RPMI7951 (cell line): Measurements from ENCODE around the gene UBE2V1. TPM values are rescaled to one million over a fixed set of nuclear protein-coding genes. Genes with fewer than 3 reads are reported as not detected.
A peak's percentile ranks its signal among the peaks of the same experiment; 100 is the strongest.
"Not testable (repeated sequence)": the region's sequence is repeated elsewhere in the genome, so short reads cannot be mapped to it uniquely, and the experiment has no call there.

ENCODE experiments used
- DNase-seq: peaks from one replicate; pipeline ENCODE4 v3.0.0-alpha.2; 2012; ENCODE audit warnings: low read depth
- total RNA-seq: library from RNA; depleted of rRNA; stranded (reverse); fragments of >200 nt; shearing (Covaris generic); gene quantifications from 2 replicates; pipeline ENCODE4 v1.2.3, GENCODE V29; 2014; rRNA removed

The UBE2V1 gene
- total RNA-seq: 134 and 174 TPM in 2 replicates

DNA sequence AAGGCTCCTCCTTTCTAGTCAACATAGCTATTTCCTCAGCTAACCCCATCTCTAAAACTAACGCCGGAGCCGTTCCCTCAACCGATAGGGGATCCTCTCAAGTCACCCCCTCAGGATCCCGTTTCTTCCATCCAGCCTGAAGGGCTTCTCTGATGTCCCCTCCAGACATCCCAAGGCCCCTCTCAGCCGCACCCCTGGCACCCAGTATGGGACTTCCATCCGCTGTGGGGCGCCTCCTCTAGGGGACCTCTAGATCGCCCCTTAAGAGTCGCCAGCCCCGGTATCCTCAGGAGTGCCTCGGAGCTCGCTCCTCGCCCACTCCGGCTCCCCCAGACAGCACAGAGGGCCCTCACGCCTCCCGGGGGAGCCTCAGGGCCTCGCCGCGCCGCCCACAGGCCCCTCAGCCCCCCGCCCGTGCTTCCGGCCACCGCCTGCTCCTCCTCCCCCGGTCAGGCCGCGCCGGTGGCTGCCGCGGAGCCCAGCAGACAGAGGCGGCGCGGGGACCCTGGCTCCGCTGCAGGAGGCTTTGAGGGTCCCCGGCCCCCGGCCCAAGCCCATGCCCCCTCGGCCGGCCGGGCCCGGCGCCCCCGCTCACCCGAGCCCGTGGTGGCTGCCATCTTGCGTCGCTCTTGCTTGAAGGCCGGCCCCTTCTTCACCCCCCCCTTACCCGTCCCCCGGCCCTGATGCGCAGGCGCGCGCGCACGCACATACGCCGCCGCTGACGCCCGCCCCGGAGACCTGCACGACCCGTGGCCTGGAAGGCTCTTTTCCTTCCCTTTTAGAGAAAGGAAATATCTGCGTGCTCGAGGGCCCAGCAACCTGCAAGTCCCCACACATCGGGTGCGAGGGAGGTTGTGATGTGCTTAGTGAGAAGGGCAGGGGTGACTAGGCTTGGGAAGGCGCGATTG is at the start of gene UBE2V1:
Gene UBE2V1 (minus strand): TSS at position 639 of the 908 bp plus-strand sequence. CDS start 22 bp downstream, at position 617.
- peak; percentile 88 for DNase-seq

DNA sequence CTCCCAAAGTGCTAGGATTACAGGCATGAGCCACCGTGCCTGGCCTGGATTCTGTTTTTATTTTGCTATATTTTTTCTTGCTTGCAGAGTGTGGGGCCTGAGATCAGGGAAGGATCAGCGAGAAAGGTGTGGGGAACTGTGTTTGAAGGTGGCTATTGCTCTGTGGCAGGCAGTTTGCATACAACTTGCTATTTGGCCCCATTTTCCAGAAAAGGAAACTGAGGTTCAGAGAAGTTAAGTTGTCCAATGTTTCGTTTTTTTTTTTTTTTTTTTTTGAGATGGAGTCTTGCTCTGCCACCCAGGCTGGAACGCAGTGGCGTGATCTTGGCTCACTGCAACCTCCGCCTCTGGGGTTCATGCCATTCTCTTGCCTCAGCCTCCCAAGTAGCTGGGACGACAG is 48.5 kb upstream of the UBE2V1 start:
- DNase-seq: not testable (repeated sequence)

DNA sequence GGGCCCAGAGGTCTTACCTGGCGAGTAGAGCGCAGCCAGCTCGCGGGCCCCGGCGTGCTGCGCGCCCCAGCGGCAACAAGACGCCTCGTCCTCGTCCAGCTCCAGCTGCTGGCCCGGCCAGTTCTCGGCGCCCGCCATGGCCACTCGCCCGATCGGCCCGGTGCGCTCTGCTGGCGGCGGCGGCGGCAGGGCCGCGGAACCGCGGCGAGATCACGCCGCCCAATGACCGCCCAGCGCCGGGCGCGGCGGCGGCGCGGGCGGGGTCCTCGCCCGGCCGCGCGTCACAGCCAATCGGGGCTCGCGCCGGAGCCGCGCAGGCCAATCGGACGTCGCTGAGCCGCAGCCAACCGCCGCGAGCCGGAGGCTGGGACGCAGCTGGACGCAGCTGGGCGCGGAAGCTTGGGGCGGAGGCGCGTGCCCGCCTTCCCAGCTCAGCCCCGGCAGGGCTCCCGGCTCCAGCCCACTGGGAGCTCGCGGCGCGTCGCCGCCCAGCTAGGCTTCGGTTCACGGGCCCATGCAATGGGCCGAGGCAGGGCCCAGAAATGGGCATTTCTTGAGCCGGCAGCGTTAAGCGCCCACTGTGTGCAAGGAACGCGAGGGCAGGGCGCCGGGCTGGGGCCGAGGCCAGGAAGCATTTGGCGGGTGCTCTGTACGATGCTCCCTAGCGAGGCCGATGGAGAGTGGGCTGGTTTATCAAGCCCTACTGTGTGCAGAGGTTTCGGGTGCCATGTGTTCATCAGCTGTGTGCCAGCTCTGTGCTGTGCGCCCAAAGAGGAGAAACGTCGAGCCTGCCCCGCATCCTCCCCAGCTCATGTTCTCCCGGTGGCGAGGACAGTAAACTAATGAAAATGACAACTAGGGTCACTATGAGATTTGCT is 40.8 kb upstream of the UBE2V1 start, which contains the start of gene PEDS1:
Gene PEDS1 (minus strand): TSS at position 224 of the 878 bp plus-strand sequence. CDS start 86 bp downstream, at position 138.
- DNase-seq: peak; percentile 95

DNA sequence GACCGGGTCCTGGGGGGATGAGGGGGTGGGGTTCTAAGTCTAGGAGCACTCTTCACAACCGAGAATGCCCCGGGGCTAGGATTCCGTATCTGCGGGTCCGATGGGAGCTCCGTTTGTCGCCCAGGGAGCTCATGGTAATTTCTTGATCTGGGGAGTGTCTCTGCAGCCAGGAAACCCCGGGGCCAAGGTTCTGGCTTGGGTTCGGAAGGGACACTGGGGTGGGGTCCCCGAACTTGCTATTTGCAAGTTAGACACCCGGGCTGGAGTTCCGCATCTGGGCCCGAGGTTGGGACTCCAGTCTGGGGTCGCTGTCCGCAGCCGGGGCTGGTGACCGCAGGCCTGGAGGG is 40.2 kb upstream of the UBE2V1 start:
- peak; percentile 39 for DNase-seq

DNA sequence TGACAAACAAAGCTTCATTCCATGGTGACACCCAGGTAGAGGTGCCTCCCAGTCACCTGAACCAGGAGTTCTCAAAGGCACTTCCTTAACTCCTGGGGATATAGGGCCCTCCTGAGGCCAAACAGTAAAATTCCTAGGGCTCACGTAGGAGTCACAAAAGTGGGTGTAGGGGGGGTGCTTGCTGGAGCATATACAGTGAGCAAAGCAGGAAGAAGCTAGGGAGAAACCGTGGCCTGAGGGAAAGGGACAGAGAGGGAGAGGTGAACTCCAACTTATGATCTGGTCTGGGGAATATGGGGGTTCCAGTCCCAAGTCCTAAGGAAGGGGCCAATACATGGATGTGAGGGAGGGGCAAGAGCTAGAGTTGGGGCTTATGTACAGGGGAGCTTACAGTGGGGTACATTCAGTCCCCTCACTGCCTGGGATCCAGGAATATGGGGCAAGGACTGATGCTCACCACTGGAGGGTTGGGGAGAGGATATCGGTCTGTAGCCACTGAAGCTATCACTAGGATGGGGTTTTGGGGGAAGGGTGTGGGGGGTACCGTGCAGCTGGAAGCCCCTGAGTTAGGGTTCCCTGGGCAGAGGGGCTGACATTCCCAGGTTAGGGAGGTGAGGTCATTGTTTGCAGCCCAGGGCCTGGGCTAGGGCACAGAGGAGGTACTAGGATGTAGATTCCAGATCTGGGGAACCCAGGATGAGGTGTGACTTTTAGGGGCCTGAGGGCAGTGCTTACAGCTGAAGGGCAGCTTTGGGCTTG is 39.6 kb upstream of the UBE2V1 start:
- no peak for DNase-seq

DNA sequence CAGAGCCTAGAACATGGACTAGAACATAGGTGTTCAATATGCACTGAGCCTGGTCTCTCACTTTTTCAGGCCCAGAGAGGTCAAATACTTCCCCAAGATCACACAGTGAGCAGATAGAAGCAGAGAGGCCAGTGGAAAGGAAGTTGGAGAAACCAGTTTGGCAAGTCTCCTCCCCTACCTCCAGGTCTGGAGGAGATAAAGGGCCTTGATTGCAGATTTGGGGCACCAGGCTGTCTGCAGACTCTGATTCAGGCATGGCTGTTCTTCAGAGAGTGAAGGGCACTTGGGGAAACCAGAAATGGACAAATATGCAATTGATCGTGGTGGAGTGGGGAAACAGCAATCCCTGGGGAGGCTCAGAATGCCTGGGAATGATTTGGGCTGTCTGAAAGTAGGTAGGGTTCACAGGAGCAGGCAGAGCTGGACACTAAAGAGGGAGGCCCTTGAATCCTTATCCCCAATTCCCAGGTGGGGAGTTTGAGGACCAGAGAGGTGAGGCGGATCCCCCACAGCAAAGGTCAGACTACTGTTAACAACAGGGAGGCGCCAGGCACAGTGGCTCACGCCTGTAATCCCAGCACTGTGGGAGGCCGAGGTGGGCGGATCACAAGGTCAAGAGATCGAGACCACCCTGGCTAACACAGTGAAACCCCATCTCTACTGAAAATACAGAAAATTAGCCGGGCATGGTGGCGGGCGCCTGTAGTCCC is 38.2 kb upstream of the UBE2V1 start:
- DNase-seq: no peak

GRCh38 chr20:50149481-50150254 is 36.7 kb upstream of the UBE2V1 start:
- DNase-seq: no peak

DNA sequence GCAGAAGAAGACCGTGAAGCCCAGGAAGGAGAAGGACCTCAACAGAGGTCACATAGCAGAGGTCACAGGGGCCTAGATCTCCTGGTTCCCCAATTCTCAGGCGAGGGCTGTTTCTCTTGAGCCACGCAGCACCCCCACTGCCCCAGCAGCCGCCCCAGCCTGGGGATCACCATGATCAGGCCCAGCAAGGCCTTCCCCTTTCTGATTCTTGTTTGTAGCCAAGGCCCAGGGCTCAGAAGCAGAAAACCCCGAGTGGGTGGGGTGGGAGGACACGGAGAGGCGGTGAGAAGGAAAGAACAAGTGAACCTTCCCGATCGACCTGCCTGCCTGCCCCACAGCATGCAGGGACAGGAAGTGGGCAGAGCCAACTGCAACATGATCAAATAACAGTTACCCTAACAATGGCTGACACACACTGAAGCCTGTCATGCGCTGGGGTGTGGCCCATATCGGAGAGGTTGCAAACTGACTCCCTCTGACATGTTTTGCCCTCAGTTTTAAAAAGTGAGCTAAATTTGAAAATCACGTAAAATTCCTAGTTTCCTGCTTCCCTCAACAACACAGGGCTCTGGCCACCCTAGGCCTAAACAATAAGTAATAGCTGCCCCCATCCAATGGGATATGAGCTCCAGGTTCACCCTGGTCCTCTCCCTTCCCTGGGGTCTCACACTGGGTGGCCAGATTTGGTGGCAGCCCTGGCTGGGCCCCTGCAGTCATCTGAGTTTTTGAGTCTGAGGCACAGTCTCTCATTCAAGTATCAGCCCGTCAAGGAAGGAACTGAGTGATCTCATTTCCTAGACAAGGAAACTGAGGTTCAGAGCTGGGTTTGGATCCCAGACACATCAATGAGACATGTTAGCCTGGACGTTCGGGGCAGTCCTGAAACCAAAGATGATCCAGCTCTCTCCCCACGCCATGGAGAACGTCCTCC is 34.0 kb upstream of the UBE2V1 start:
- peak; percentile 42 for DNase-seq

GRCh38 chr20:50146214-50146613 is 33.3 kb upstream of the UBE2V1 start:
- DNase-seq: no peak

GRCh38 chr20:50145566-50145965 is 32.6 kb upstream of the UBE2V1 start:
- no peak for DNase-seq

DNA sequence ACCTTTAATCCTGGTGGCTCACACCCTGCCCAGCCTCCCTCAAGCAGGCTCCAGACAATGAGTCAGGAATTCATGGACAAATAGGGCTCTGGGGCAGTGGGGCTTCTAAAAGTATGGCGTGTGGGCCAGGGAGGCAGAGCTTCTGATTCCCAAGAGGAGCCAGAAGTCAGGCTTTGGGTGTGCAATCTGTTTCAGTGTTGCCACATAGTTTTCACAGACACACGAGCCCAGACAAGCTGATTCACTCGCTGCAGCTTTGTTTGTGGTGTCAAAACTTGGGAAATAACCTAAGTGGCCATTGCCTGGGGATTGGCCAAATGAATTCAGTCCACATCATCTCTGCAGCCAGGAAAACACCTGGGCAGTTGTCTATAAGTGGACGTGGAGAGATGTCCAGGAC is 31.4 kb upstream of the UBE2V1 start:
- peak; percentile 98 for DNase-seq

GRCh38 chr20:50142812-50143211 is 29.9 kb upstream of the UBE2V1 start:
- DNase-seq: no peak

DNA sequence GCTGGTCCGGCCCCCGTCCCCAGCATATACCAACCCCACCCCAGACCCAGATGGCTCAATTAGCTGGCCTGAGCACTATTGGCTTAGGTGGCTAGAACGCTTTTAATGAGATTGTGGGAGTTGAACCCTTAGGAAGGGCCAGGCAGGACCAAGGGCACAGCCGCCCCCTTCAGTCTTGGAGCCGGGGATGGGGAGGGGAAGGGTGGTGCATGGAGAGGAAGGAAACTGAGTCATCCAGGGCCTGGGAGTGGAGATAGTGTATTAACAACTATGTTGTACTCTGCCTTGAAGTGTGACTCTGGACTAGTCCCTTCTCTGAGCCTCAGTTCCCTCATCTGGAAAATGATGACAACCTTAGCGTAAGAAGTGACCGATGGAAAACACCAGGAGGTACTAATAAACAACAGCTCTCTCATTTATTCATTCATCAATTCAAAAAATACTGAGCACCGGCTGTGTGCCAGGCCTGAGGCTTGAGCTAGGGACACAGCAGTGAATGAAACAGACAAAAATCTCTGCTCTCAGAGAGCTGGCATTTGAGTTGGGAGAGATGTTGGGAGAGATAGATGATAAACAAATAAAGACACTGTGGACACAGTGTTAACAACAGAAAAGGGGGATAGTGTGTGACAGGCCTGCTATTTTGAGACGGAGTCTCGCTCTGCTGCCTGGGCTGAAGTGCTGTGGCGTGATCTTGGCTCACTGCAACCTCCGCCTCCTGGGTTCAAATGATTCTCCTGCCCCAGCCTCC is 29.0 kb upstream of the UBE2V1 start:
- no peak for DNase-seq

DNA sequence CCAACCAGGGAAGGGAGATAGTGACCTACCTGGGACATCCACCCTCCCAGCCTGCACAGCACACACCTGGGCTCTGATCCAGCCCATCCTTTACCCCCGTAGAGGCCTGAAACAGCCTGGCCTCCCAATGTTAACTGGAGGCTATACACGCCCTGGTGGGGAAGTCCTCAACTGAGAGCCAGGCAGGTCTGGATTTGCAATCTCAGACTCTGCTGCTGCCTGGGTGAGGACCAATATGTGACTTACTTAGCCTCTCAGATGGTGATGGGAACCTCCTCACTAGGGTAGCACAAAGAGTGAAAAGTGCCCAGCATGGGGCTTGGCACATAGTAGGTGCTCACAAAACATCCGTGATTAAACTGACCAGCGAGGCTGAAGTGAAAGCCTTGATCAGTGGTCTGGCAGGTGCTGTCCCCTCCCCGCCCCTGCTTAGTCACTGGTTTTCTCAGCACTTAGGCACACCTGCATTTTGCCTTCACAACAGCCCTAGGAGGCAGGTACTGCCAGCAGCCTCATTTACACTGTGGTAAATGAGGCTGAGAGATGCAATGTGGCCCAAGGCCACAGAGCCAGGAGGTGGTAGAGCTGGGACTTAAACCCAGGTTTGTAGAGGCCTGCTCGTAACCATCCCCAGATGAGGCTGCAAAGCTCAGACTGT is 28.2 kb upstream of the UBE2V1 start:
- no peak for DNase-seq

DNA sequence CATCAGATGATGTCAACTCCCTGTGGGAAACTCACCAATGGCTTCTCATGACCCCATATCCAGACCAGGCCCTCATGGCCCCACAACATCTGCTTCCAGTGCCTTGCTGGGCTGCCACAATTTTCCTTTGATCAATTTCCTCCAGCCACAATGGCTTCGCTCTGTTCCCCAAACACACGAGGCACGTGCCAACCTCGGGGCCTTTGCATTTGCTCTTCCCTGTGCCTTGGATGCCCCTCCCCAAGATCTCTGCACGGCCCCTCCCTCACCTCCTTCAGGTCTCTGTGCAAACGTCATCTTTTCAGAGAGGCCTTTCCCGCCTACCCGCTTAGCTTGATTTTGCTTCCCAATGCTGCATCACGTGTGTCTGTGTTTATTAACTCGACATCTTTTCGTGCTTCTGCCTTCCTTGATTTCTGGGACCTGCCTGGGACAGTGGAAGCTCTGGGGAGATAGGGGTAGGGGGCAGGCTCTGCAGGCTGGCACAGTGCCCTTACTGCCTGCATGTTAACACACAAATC is 27.4 kb upstream of the UBE2V1 start:
- no peak for DNase-seq

DNA sequence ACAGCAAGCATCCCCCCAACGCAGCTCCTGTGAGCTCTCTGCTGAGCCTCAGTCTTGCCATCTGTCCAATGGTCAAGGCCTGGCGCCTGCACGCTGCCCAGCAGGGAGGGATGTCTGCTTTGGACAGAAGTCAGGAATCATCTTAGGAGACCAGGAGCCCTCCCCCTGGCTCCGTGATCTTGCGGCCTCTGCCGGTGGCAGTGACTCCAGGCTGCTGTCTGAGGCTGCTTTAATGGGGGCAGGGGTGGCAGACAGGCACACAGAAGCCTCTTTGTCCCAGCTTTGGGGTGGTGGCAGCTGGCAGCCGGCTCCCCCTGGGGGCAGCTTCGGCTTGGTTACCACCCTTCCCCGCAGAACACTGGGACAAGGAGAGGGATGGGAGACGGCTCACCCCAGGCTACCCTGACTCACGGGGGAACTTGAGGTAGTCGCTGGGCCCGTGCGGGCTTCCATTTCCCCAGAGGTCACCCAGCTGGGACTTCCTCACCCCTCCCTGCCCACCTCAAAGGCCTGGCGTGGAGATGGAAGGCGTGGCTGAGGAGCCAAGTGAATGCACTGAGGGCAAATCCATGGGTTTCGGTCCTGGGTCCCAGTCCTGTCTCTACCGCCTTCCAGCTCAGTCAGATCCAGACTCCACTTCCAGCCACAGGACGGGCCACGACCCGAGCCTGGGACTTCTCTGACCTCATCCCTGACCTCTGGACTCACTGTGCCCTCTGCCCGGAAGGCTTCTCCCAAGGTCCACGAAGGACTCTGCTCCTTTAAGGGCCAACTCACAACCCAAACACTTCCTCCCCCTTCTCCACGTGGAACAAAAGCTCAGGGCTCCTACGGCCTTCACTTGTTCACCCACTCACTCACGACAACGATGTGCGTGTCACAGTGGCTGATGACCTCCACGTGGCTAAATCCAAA is 25.8 kb upstream of the UBE2V1 start:
- DNase-seq: peak; percentile 100

- no peak for DNase-seq
Measured at GRCh38 chr20:50138120-50138478, 25.1 kb upstream of the UBE2V1 start.
